SK-N-SH (cell line): ENCODE measurements around the gene ASB8. TPM values are rescaled to one million over a fixed set of nuclear protein-coding genes. Genes with fewer than 3 reads are reported as not detected.

Experiments
- CTCF ChIA-PET: fragments of 300-600, 350-600 bp; formaldehyde crosslinking; extraction: SDS; loops from one replicate; lab custom pipeline; 2021; lab: Yijun Ruan, JAX
- POLR2A ChIA-PET: fragments of 350-600 bp; sonication (Branson Sonifier 250); formaldehyde crosslinking; extraction: SDS; loops from one replicate; lab custom pipeline; 2020; ENCODE audit warnings: antibody characterized with exemption, inconsistent platforms; lab: Yijun Ruan, JAX
- DNase-seq: peaks from one replicate; pipeline ENCODE4 v3.0.0; 2012
- H2AFZ ChIP-seq: fragments of 200-600 bp; sonication (generic); 2 replicates; pipeline ENCODE4 v1.8.1; 2016; ENCODE audit warnings: antibody characterized with exemption, mild to moderate bottlenecking, low read depth
- H3F3A ChIP-seq: fragments of 200-600 bp; sonication (generic); replicated peaks from 2 replicates; pipeline ENCODE3; 2016; ENCODE audit warnings: antibody characterized with exemption, mild to moderate bottlenecking; ENCODE audit not compliant: insufficient read depth
- H3K27ac ChIP-seq, 2 experiments: fragments of 200-500 bp in 1 of 2; fragments of 200-600 bp in 1 of 2; sonication (Bioruptor generic) in 1 of 2; sonication (generic), shearing (Covaris generic) in 1 of 2; 2 replicates each; pipeline versions ENCODE4 v1.5.1 to v1.6.1; 2014 to 2016; ENCODE audit warnings: low read depth in 2 of 2, inconsistent platforms in 1 of 2, low read length in 1 of 2, mild to moderate bottlenecking in 1 of 2, mixed read lengths in 1 of 2
- H3K27me3 ChIP-seq: fragments of 200-600 bp; sonication (generic), shearing (Covaris generic); 2 replicates; pipeline ENCODE4 v1.6.1; 2016; ENCODE audit warnings: mixed run types; ENCODE audit not compliant: insufficient read depth
- H3K36me3 ChIP-seq, 2 experiments: fragments of 200-500 bp in 1 of 2; fragments of 200-600 bp in 1 of 2; sonication (Bioruptor generic) in 1 of 2; sonication (generic) in 1 of 2; replicated peaks in 1 of 2; 2 replicates each; pipeline versions ENCODE3 to v1.5.1; 2014 to 2016; ENCODE audit warnings: low read length in 1 of 2, mild to moderate bottlenecking in 1 of 2; ENCODE audit not compliant: insufficient read depth in 2 of 2, control insufficient read depth in 1 of 2
- H3K4me1 ChIP-seq, 2 experiments: fragments of 200-500 bp in 1 of 2; fragments of 200-600 bp in 1 of 2; sonication (Bioruptor generic) in 1 of 2; sonication (generic), shearing (Covaris generic) in 1 of 2; 2 replicates each; pipeline versions ENCODE4 v1.5.1 to v1.6.1; 2014 to 2016; ENCODE audit warnings: low read depth in 1 of 2, low read length in 1 of 2, mixed run types in 1 of 2; ENCODE audit not compliant: insufficient read depth in 2 of 2, control insufficient read depth in 1 of 2
- H3K4me2 ChIP-seq: fragments of 200-600 bp; sonication (generic), shearing (Covaris generic); 2 replicates; pipeline ENCODE4 v1.6.1; 2017; ENCODE audit warnings: mixed run types
- H3K4me3 ChIP-seq, 2 experiments: fragments of 200-500 bp in 1 of 2; fragments of 200-600 bp in 1 of 2; sonication (Bioruptor generic) in 1 of 2; sonication (generic), shearing (Covaris generic) in 1 of 2; 2 replicates each; pipeline versions ENCODE4 v1.5.1 to v1.8.1; 2014 to 2016; ENCODE audit warnings: low read depth in 2 of 2, inconsistent platforms in 1 of 2, low read length in 1 of 2, mild to moderate bottlenecking in 1 of 2, mixed read lengths in 1 of 2, moderate library complexity in 1 of 2
- H3K79me2 ChIP-seq: fragments of 200-600 bp; sonication (generic); 2 replicates; pipeline ENCODE4 v1.8.1; 2017; ENCODE audit warnings: mild to moderate bottlenecking; ENCODE audit not compliant: insufficient read depth
- H3K9ac ChIP-seq: fragments of 200-600 bp; sonication (generic); 2 replicates; pipeline ENCODE4 v1.6.1; 2017; ENCODE audit warnings: mixed run types
- H3K9me2 ChIP-seq: fragments of 200-600 bp; sonication (generic); 2 replicates; pipeline ENCODE4 v1.6.1; 2017; ENCODE audit warnings: mixed run types
- H3K9me3 ChIP-seq: fragments of 200-600 bp; sonication (generic); 2 replicates; pipeline ENCODE4 v1.6.1; 2017; ENCODE audit warnings: mixed run types, mild to moderate bottlenecking, moderate library complexity
- H4K20me1 ChIP-seq: fragments of 200-600 bp; sonication (generic); 2 replicates; pipeline ENCODE4 v1.6.1; 2017; ENCODE audit warnings: mild to moderate bottlenecking, mixed run types; ENCODE audit not compliant: insufficient read depth
- CHD2 ChIP-seq: fragments of 150-350 bp; IDR thresholded peaks from 2 replicates; pipeline ENCODE4 v1.6.1; 2018; ENCODE audit warnings: low read length; ENCODE audit not compliant: partially characterized antibody
- EZH2phosphoT487 ChIP-seq: fragments of 200-600 bp; sonication (generic); IDR thresholded peaks from 2 replicates; pipeline ENCODE4 v1.6.1; 2017; ENCODE audit warnings: low read depth, mixed run types, mild to moderate bottlenecking, antibody characterized with exemption, moderate library complexity, borderline replicate concordance
- FOSL2 ChIP-seq: IDR thresholded peaks from 2 replicates; pipeline ENCODE4 v1.4.0; 2012; ENCODE audit warnings: low read depth, mild to moderate bottlenecking, moderate library complexity, borderline replicate concordance
- FOXM1 ChIP-seq: IDR thresholded peaks from 2 replicates; pipeline ENCODE4 v1.4.0; 2012; ENCODE audit warnings: low read depth, mild to moderate bottlenecking
- GATA2 ChIP-seq: sonication (generic); formaldehyde crosslinking; IDR thresholded peaks from 2 replicates; pipeline ENCODE4 v1.5.0; 2020; ENCODE audit warnings: mild to moderate bottlenecking, missing genetic modification reagents
- JUND ChIP-seq: IDR thresholded peaks from 2 replicates; pipeline ENCODE4 v1.4.0; 2012
- MEF2A ChIP-seq: IDR thresholded peaks from 2 replicates; pipeline ENCODE4 v1.4.0; 2012; ENCODE audit warnings: low read depth, borderline replicate concordance
- NFIC ChIP-seq: IDR thresholded peaks from 2 replicates; pipeline ENCODE4 v1.4.0; 2012; ENCODE audit warnings: borderline replicate concordance
- NRF1 ChIP-seq: IDR thresholded peaks from 2 replicates; pipeline ENCODE4 v1.6.1; 2012; ENCODE audit warnings: low read depth, mild to moderate bottlenecking, low read length
- POLR2AphosphoS5 ChIP-seq: IDR thresholded peaks from 2 replicates; pipeline ENCODE4 v1.6.1; 2012; ENCODE audit warnings: low read depth, low read length
- RAD21 ChIP-seq: IDR thresholded peaks from 2 replicates; pipeline ENCODE4 v1.6.1; 2012; ENCODE audit warnings: mild to moderate bottlenecking, low read length
- RFX5 ChIP-seq: IDR thresholded peaks from 2 replicates; pipeline ENCODE4 v1.6.1; 2012; ENCODE audit warnings: mild to moderate bottlenecking, improper control_type of control experiment, low read length
- RXRA ChIP-seq: IDR thresholded peaks from 2 replicates; pipeline ENCODE4 v1.4.0; 2012; ENCODE audit warnings: low read depth, mild to moderate bottlenecking, borderline replicate concordance
- TAF1 ChIP-seq: IDR thresholded peaks from 2 replicates; pipeline ENCODE4 v1.6.1; 2012; ENCODE audit warnings: low read depth, mild to moderate bottlenecking, low read length, moderate library complexity, borderline replicate concordance
- TCF12 ChIP-seq: IDR thresholded peaks from 2 replicates; pipeline ENCODE4 v1.4.0; 2012
- TEAD4 ChIP-seq: IDR thresholded peaks from 2 replicates; pipeline ENCODE4 v1.4.0; 2012; ENCODE audit warnings: mild to moderate bottlenecking, borderline replicate concordance; ENCODE audit not compliant: insufficient read depth
- YY1 ChIP-seq: IDR thresholded peaks from 2 replicates; pipeline ENCODE4 v1.4.0; 2012; ENCODE audit warnings: low read depth, mild to moderate bottlenecking
- WGBS: methylation state at CpG from one replicate; pipeline ENCODE4 v1.1.6; 2017; ENCODE audit warnings: low lambda C conversion rate; 5-methylcytosine and 5-hydroxymethylcytosine counted together
- polyA plus RNA-seq, 3 experiments: library from polyadenylated mRNA; depleted of rRNA; stranded (reverse); fragments of >200 nt; gene quantifications; 2 replicates each; pipeline ENCODE4 v1.2.3, GENCODE V29; 2012
- TF ChIP-seq, protein P1 (sequence below): IDR thresholded peaks from 2 replicates; pipeline ENCODE4 v1.4.0; 2012; ENCODE audit warnings: low read depth, borderline replicate concordance
- TF ChIP-seq, protein P2 (sequence below): fragments of 150-350 bp; IDR thresholded peaks from 2 replicates; pipeline ENCODE4 v1.6.1; 2016; ENCODE audit warnings: mild to moderate bottlenecking, low read depth, low read length
- TF ChIP-seq, protein P3 (sequence below): IDR thresholded peaks from 2 replicates; pipeline ENCODE4; 2012
- TF ChIP-seq, protein P4 (sequence below): fragments of 150-350 bp; IDR thresholded peaks from 2 replicates; pipeline ENCODE4 v1.6.1; 2017; ENCODE audit warnings: antibody characterized with exemption, low read length, low read depth, borderline replicate concordance

The ASB8 gene
- polyA plus RNA-seq, 1 of the 3 experiments (the other 2 are of a cell fraction) = 13.8 TPM

DNA sequence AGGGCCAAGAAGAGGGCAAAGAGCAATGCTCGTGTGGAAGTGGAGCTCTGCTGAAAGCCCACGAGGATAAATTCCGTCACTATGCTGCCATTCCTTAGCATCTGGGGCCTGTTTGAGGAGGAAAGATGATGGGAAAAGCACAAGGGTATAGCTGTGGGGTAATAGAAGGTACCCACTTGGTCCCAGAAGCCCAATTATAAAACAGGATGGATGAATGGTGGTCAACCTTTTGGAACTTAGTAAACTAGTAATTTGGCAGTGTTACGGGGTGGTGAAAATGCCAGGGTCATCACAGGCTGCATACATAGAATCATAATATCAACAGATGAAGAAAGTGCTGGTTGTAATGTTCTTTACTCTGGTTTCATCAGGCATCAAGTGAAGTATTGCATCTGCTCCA is 45.9 kb upstream of the ASB8 start, which contains the start of gene OR10AD1:
OR10AD1 (minus strand) TSS at position 101 of the 400 bp plus-strand sequence; CDS start at position 101, 0 bp downstream.
- DNase-seq = no peak
- Histone ChIP-seq H3K4me2 (no peak within 1 kb of the TSS), H3K9me3 (peaks cover 6% of the 10 kb centered on the region; the same call in 1 of the 2 replicates), H4K20me1 (no peaks in the 10 kb centered on the region), H3K36me3 (no peaks in the 10 kb centered on the region), H3K4me1 (peaks cover 0 to 5% of the 10 kb centered on the region in 2 experiments; a peak in 1 of 4 replicates), H3K27me3 (no peaks in the 10 kb centered on the region), H3K9ac (no peak within 1 kb of the TSS), H3K9me2 (no peaks in the 10 kb centered on the region), H3K4me3 (no peak within 1 kb of the TSS), H3K79me2 (no peaks in the 10 kb centered on the region), H3F3A (peaks cover 4% of the 10 kb centered on the region), H3K27ac (no peak within 1 kb of the TSS), H2AFZ (no peak within 1 kb of the TSS)
- ChIA-PET CTCF (interaction anchor here (1.5 to 1.6 kb wide), 2 partner anchors 14 to 415 kb away, joined by 3 to 4 read pairs; no protein-coding TSS in a partner anchor), POLR2A (no interaction called here)
- TF ChIP-seq FOSL2 (no peak), NFIC (no peak), EZH2phosphoT487 (no peak)
- 75% methylated on average over 4 of the region's 4 CpGs for WGBS

DNA sequence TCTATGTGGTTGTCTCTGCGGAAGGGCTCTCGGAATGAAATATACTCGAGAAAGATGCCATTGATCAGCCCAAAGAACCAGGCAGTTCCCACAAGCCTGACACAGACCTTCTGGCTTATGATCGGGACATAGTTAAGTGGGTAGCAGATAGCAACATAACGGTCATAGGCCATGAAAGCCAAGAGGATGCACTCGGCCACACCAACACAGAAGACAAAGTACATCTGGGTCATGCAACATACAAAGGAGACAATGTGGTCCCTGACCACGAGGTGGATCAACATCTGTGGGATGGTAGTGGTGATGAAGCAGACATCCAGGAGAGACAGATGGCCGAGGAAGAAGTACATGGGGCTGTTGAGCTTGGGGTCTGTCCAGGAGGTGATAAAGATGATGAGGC is 45.5 kb upstream of the ASB8 start:
- H3K9me2 ChIP-seq = no peaks in the 10 kb centered on the region
- H3K27ac ChIP-seq = no peak overlapping the region
- no peak overlapping the region for H2AFZ ChIP-seq
- H3K9me3 ChIP-seq = peaks cover 6% of the 10 kb centered on the region; the same call in 1 of the 2 replicates
- H3K36me3 ChIP-seq = no peaks in the 10 kb centered on the region
- H3K79me2 ChIP-seq = no peaks in the 10 kb centered on the region
- no peaks in the 10 kb centered on the region for H3K27me3 ChIP-seq
- H4K20me1 ChIP-seq = no peaks in the 10 kb centered on the region
- TF ChIP-seq GATA2 (CRISPR knock-in tag) = no peak
- TF ChIP-seq TCF12 = no peak
- no peak for TF ChIP-seq NRF1
- no peak for TF ChIP-seq JUND
- TF ChIP-seq, protein P1, sequence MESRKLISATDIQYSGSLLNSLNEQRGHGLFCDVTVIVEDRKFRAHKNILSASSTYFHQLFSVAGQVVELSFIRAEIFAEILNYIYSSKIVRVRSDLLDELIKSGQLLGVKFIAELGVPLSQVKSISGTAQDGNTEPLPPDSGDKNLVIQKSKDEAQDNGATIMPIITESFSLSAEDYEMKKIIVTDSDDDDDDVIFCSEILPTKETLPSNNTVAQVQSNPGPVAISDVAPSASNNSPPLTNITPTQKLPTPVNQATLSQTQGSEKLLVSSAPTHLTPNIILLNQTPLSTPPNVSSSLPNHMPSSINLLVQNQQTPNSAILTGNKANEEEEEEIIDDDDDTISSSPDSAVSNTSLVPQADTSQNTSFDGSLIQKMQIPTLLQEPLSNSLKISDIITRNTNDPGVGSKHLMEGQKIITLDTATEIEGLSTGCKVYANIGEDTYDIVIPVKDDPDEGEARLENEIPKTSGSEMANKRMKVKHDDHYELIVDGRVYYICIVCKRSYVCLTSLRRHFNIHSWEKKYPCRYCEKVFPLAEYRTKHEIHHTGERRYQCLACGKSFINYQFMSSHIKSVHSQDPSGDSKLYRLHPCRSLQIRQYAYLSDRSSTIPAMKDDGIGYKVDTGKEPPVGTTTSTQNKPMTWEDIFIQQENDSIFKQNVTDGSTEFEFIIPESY = no peak
- TF ChIP-seq, protein P2, sequence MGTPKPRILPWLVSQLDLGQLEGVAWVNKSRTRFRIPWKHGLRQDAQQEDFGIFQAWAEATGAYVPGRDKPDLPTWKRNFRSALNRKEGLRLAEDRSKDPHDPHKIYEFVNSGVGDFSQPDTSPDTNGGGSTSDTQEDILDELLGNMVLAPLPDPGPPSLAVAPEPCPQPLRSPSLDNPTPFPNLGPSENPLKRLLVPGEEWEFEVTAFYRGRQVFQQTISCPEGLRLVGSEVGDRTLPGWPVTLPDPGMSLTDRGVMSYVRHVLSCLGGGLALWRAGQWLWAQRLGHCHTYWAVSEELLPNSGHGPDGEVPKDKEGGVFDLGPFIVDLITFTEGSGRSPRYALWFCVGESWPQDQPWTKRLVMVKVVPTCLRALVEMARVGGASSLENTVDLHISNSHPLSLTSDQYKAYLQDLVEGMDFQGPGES = no peak
- no peak for TF ChIP-seq CHD2
- TF ChIP-seq POLR2AphosphoS5 = no peak
- no peak for TF ChIP-seq RAD21
- TF ChIP-seq RXRA = no peak
- no peak for TF ChIP-seq RFX5
- TF ChIP-seq YY1 = no peak
- TF ChIP-seq, protein P3, sequence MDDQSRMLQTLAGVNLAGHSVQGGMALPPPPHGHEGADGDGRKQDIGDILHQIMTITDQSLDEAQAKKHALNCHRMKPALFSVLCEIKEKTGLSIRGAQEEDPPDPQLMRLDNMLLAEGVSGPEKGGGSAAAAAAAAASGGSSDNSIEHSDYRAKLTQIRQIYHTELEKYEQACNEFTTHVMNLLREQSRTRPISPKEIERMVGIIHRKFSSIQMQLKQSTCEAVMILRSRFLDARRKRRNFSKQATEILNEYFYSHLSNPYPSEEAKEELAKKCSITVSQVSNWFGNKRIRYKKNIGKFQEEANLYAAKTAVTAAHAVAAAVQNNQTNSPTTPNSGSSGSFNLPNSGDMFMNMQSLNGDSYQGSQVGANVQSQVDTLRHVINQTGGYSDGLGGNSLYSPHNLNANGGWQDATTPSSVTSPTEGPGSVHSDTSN = no peak
- TF ChIP-seq TEAD4 = no peak
- TF ChIP-seq MEF2A = no peak
- TF ChIP-seq, protein P4, sequence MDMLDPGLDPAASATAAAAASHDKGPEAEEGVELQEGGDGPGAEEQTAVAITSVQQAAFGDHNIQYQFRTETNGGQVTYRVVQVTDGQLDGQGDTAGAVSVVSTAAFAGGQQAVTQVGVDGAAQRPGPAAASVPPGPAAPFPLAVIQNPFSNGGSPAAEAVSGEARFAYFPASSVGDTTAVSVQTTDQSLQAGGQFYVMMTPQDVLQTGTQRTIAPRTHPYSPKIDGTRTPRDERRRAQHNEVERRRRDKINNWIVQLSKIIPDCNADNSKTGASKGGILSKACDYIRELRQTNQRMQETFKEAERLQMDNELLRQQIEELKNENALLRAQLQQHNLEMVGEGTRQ = no peak
- TF ChIP-seq FOXM1 = no peak
- no peak for TF ChIP-seq TAF1
- H3K4me3 ChIP-seq = no peak overlapping the region
- ChIA-PET POLR2A (no interaction called here), CTCF (interaction anchor here (1.5 to 6.4 kb wide), 2 partner anchors 16 to 416 kb away, joined by 4 to 90 read pairs; partner anchors contain the start of gene CCDC184)
- no peak for DNase-seq
- H3K4me2 ChIP-seq = no peak overlapping the region
- 84% methylated on average over 8 of the region's 8 CpGs for WGBS
- no peak overlapping the region for H3K9ac ChIP-seq
- peaks cover 0 to 5% of the 10 kb centered on the region in 2 experiments; a peak in 1 of 4 replicates for H3K4me1 ChIP-seq
- peaks cover 4% of the 10 kb centered on the region for H3F3A ChIP-seq
